CD4-positive, CD25-positive, alpha-beta regulatory T cell (primary cell): ENCODE results near the gene TC2N. TPM values are rescaled to one million over a fixed set of nuclear protein-coding genes. Genes with fewer than 3 reads are reported as not detected.

Experiments used
- ATAC-seq, 2 donors: fragments of 150-1000 bp; cut with Tn5 transposase; one replicate each; pipeline ENCODE4 v1.10.0; 2021; ENCODE audit warnings: low read depth in 2 of 2, moderate number of reproducible peaks in 2 of 2, moderate library complexity in 1 of 2
- DNase-seq, 3 donors: peaks; one replicate each; pipeline versions ENCODE4 v3.0.0 to v3.0.0-alpha.2; 2012 to 2022; ENCODE audit warnings: mixed read lengths in 1 of 3
- H3K27ac ChIP-seq: one replicate; pipeline ENCODE4 v1.7.0; 2013; ENCODE audit warnings: mild to moderate bottlenecking, low read length; ENCODE audit not compliant: insufficient read depth, poor library complexity, severe bottlenecking
- H3K27me3 ChIP-seq: one replicate; pipeline ENCODE4 v1.7.0; 2013; ENCODE audit warnings: low read length; ENCODE audit not compliant: control insufficient read depth, insufficient read depth
- H3K36me3 ChIP-seq: one replicate; pipeline ENCODE4 v1.7.0; 2013; ENCODE audit warnings: mild to moderate bottlenecking, low read length, moderate library complexity; ENCODE audit not compliant: control insufficient read depth, insufficient read depth
- H3K4me1 ChIP-seq: 2 replicates; pipeline ENCODE4 v1.7.0; 2013; ENCODE audit warnings: mild to moderate bottlenecking, low read length; ENCODE audit not compliant: insufficient read depth, control insufficient read depth, poor library complexity, severe bottlenecking
- H3K4me3 ChIP-seq: one replicate; pipeline ENCODE4 v1.7.0; 2013; ENCODE audit warnings: low read depth, mild to moderate bottlenecking, low read length, moderate library complexity
- H3K9me3 ChIP-seq, 2 experiments: 1 replicate in 1 of 2; 2 replicates in 1 of 2; pipeline ENCODE4 v1.7.0; 2013; ENCODE audit warnings: low read length in 2 of 2, mild to moderate bottlenecking in 1 of 2, moderate library complexity in 1 of 2; ENCODE audit not compliant: control insufficient read depth in 2 of 2
- H3K27ac Mint-ChIP-seq, 3 donors: one replicate each; pipeline ENCODE4 v1.8.0; 2020 to 2022; ENCODE audit warnings: mild to moderate bottlenecking in 3 of 3, mixed read lengths in 3 of 3, moderate library complexity in 2 of 3
- H3K27me3 Mint-ChIP-seq: one replicate; pipeline ENCODE4 v1.8.0; 2022; ENCODE audit warnings: mild to moderate bottlenecking, mixed read lengths
- H3K36me3 Mint-ChIP-seq: one replicate; pipeline ENCODE4 v1.8.0; 2020; ENCODE audit warnings: mixed read lengths
- H3K4me1 Mint-ChIP-seq, 4 donors: one replicate each; pipeline ENCODE4 v1.8.0; 2020 to 2022; ENCODE audit warnings: mixed read lengths in 4 of 4, mild to moderate bottlenecking in 1 of 4
- H3K4me3 Mint-ChIP-seq, 4 donors: one replicate each; pipeline ENCODE4 v1.8.0; 2020 to 2022; ENCODE audit warnings: mild to moderate bottlenecking in 4 of 4, mixed read lengths in 4 of 4, moderate library complexity in 3 of 4
- H3K9me3 Mint-ChIP-seq, 7 donors: one replicate each; pipeline ENCODE4 v1.8.0; 2020 to 2022; ENCODE audit warnings: mixed read lengths in 7 of 7, mild to moderate bottlenecking in 3 of 7, moderate library complexity in 2 of 7
- polyA plus RNA-seq, 4 donors: library from polyadenylated mRNA; unstranded; fragments of 300-500 nt; fragmentation: Illumina TruSeq; gene quantifications; one replicate each; pipeline ENCODE4 v1.2.3, GENCODE V29; 2021
- total RNA-seq: library from RNA; stranded (reverse); gene quantifications from one replicate; pipeline ENCODE4 v1.2.3, GENCODE V29; 2022

TC2N gene
- total and polyA plus RNA-seq, 5 donors from 2014 or later = 68.8 to 138 (median 98.5) TPM

DNA sequence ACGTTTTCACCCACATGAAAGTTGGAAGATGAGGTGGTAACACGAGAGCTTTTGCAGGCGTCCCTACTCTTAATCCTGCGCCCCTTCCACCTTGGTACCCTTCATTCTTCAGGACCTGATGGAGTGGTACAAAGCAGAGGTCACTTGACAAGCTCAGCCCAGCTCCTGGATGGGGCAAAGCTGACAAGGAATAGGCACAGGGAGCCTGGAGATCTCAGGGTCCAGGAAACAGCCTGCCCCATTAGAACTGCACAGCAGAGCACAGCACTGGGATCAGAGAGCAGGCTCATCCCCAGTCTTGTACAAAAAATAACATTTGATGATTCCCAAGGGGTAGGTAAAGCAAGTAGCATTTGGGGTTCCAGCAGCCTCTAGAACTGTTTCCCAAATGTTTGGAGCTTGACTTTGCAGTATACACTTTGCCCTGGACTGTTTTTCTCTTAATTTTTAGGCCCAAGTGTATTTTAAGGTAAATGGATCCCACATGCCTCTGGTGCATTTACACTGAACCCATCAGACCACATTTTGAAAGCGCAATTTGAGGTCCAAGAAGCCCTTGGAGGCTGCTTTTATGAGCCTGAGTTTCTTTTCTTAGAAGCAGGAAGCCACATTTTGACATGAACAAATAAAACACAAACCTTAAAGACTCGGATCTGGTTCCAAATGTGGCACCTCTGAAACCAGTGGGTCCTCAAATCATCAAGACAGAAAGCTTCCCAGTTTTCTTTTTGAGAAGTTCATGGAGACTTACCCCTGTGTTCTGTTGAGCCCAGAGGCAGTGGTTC lies 633 bp downstream of the TC2N start:
- Mint-ChIP-seq H3K9me3 (no peaks in the 10 kb centered on the region), H3K27ac (peak overlapping the region; percentile 97 to 100 (median 98)), H3K4me1 (peaks cover 24 to 93% (median 64%) of the 10 kb centered on the region in 4 donors), H3K27me3 (no peaks in the 10 kb centered on the region), H3K36me3 (peaks cover 25% of the 10 kb centered on the region), H3K4me3 (peak overlapping the region; percentile 88 to 94 (median 94))
- H3K27me3 ChIP-seq = no peaks in the 10 kb centered on the region
- H3K4me1 ChIP-seq = peaks cover 92% of the 10 kb centered on the region
- H3K4me3 ChIP-seq = peak overlapping the region; percentile 91
- no peaks in the 10 kb centered on the region for H3K9me3 ChIP-seq
- H3K36me3 ChIP-seq = peaks cover 4% of the 10 kb centered on the region
- peak overlapping the region; percentile 92 for H3K27ac ChIP-seq
- ATAC-seq (no peak), DNase-seq (peak in 1 of 3 donors; percentile 66)

DNA sequence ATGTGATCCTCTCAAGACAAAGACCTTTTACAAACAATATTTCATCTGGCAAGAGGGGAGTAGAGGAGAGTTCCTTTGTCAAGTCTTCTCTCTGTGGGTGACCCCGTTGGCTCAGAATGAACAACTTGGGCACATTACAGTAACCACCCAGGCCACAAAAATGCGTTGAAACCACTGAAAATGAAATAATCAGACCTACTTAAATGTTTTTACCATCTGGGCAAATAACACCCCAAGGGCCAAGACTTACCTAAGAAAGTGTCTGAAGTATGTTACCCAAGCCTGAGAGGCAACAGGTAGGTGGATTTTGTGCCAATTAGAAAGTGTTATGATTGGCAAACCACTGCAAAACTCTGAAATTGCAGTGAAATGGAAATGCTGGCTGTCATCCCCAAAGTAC lies 1.3 kb downstream of the TC2N start:
- DNase-seq (peak in 1 of 3 donors; percentile 52), ATAC-seq (no peak)
- H3K27ac ChIP-seq = peak overlapping the region; percentile 92
- Mint-ChIP-seq H3K4me1 (peaks cover 27 to 92% (median 67%) of the 10 kb centered on the region in 4 donors), H3K36me3 (peaks cover 29% of the 10 kb centered on the region), H3K4me3 (peak overlapping the region; percentile 88 to 94 (median 94)), H3K27me3 (no peaks in the 10 kb centered on the region), H3K9me3 (no peaks in the 10 kb centered on the region), H3K27ac (peak overlapping the region; percentile 97 to 100 (median 98))
- H3K4me3 ChIP-seq = peak overlapping the region; percentile 91
- H3K4me1 ChIP-seq = peaks cover 92% of the 10 kb centered on the region
- no peaks in the 10 kb centered on the region for H3K27me3 ChIP-seq
- peaks cover 4% of the 10 kb centered on the region for H3K36me3 ChIP-seq
- H3K9me3 ChIP-seq = no peaks in the 10 kb centered on the region

DNA sequence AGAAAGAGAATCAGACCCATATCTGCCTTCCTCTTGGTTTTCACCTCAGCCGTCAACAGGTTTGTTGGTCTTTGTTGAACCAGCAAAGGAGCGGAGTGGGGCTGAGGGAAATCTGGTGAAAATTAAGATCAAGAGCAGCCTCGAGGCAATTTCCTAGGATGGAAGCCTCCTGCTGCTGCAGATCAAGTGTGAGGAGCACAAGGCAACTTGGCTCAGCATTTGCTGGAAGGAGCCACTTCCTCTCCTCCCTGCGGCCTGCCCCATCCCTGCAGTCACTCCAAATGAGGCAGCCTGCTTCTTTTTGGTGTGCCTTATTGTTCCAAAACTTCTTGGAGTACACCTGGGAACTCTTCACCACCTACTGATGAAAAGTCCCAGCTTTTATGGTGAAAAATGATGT lies 4.9 kb downstream of the TC2N start:
- peaks cover 23 to 89% (median 70%) of the 10 kb centered on the region in 4 donors for H3K4me1 Mint-ChIP-seq
- Histone ChIP-seq H3K27ac (peak overlapping the region; percentile 52), H3K36me3 (peaks cover 4% of the 10 kb centered on the region), H3K27me3 (no peaks in the 10 kb centered on the region), H3K9me3 (no peaks in the 10 kb centered on the region), H3K4me3 (peak overlapping the region; percentile 9), H3K4me1 (peaks cover 82% of the 10 kb centered on the region)
- no peaks in the 10 kb centered on the region for H3K9me3 Mint-ChIP-seq
- peak overlapping the region in 3 of 4 donors; percentile 40 to 68 (median 40) for H3K4me3 Mint-ChIP-seq
- no peaks in the 10 kb centered on the region for H3K27me3 Mint-ChIP-seq
- DNase-seq (no peak), ATAC-seq (no peak)
- peak overlapping the region; percentile 80 to 89 (median 83) for H3K27ac Mint-ChIP-seq
- peaks cover 44% of the 10 kb centered on the region for H3K36me3 Mint-ChIP-seq

DNA sequence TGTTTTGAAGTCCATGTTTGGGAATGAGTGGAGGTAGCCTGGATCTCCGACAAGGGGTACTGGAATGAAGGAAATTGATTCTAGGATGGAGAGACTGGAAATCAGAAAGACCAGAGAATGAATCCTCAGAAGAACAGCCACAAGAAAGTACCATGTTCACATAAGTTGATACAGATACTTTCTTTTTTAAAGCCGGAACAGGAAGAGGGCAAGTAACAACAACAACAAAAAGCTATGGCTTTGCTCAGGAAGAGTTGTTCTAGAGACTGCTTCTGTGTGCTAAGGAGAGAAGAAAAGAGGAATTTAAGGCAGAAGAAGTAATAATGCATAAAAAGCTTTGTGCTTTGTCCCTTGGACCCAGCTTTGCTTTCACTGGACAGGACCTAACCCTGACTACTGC lies 6.2 kb downstream of the TC2N start:
- Mint-ChIP-seq H3K4me3 (peak overlapping the region; percentile 66 to 89 (median 78)), H3K9me3 (no peaks in the 10 kb centered on the region), H3K4me1 (peaks cover 20 to 83% (median 61%) of the 10 kb centered on the region in 4 donors), H3K27ac (peak overlapping the region; percentile 89 to 100 (median 96)), H3K36me3 (peaks cover 45% of the 10 kb centered on the region), H3K27me3 (no peaks in the 10 kb centered on the region)
- peak overlapping the region; percentile 67 for H3K4me3 ChIP-seq
- ATAC-seq (peak; percentile 38 to 64), DNase-seq (peak in 2 of 3 donors; percentile 23 to 59)
- peak overlapping the region; percentile 68 for H3K27ac ChIP-seq
- H3K36me3 ChIP-seq = peaks cover 7% of the 10 kb centered on the region
- no peaks in the 10 kb centered on the region for H3K27me3 ChIP-seq
- peaks cover 72% of the 10 kb centered on the region for H3K4me1 ChIP-seq
- no peaks in the 10 kb centered on the region for H3K9me3 ChIP-seq

DNA sequence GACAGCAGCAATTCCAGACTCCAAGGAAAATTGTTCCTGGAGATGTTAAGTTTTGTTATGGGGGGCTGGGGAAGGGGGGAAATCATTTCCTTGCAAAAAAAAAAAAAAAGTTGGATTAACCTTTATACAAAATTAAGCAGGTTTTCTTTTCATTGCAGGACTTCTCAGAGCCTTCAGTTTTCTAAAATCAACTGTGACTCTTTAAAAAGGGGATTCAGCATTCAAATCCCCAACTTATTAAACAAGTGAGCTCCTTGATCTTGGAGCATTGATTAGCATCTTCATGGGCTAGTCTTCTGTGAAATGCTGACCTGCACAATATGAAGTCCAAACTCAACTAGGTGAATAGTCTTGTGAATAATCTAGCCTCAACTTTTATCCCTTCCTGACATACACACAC lies 7.1 kb downstream of the TC2N start:
- Histone ChIP-seq H3K27ac (peak overlapping the region; percentile 68), H3K4me3 (peak overlapping the region; percentile 67), H3K27me3 (no peaks in the 10 kb centered on the region), H3K9me3 (no peaks in the 10 kb centered on the region), H3K4me1 (peaks cover 66% of the 10 kb centered on the region), H3K36me3 (peaks cover 11% of the 10 kb centered on the region)
- Mint-ChIP-seq H3K4me3 (no peak overlapping the region), H3K9me3 (no peaks in the 10 kb centered on the region), H3K4me1 (peaks cover 22 to 89% (median 66%) of the 10 kb centered on the region in 4 donors), H3K36me3 (peaks cover 50% of the 10 kb centered on the region), H3K27ac (peak overlapping the region in 2 of 3 donors; percentile 40 to 94), H3K27me3 (no peaks in the 10 kb centered on the region)
- ATAC-seq (no peak), DNase-seq (no peak)

DNA sequence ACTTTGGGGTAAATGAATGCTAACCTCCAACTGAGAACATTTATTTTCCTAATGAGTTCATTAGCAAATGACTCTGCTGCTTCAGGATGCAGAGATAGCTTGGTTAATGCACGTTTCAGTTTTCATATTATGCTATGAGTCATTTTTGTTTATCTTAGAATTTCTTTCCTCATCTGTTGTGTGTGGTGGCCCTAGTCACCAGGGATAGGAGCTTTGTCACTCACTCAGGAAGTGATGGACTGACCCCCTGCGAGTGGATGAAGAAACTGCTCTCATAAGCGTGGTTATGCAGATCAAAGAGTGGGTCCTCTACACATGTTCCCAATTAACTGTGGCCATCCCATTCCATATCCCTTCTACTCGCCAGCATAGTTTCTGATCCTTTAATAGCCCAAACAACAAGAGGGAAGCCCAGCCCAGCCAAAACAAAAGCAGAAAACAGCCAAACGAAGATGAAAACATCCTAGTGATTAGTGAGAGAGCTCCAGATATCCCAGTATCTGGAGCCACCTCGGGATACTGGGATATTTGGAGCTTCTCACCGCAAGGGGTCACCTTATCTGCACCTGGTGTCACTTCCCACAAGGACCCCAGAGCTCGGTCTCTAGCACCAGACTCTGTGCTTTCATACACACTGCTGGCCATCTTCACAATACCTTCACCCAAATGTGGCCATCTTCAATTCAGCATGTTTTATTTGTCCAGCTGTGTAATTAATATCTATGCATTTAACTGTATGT lies 8.6 kb downstream of the TC2N start:
- H3K9me3 Mint-ChIP-seq = no peaks in the 10 kb centered on the region
- H3K27ac ChIP-seq = no peak overlapping the region

DNA sequence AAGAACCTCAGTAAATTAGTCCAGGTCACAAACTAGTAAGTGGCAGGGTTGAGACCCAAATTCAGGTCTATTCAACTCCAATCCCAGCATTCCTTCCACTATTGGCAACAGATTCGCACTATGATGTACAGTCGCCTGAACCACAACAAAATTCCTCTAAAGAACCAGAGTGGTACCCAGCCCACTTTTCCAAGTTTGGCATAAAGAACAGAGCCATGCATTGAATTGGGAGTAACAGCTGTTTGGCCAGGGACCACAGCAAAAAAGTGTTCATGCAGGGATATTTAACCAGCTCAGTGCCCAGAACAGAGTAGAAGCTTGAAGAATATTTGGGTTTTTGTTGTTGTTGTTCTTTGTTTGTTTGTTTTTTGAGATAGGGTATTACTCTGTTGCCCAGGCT lies 9.7 kb downstream of the TC2N start:
- no peak for DNase-seq
- Mint-ChIP-seq H3K4me3 (no peak overlapping the region), H3K27ac (peak overlapping the region in 1 of 3 donors; percentile 20), H3K36me3 (peaks cover 49% of the 10 kb centered on the region), H3K27me3 (no peaks in the 10 kb centered on the region), H3K9me3 (no peaks in the 10 kb centered on the region), H3K4me1 (peaks cover 18 to 83% (median 58%) of the 10 kb centered on the region in 4 donors)
- no peak for ATAC-seq
- H3K36me3 ChIP-seq = peaks cover 18% of the 10 kb centered on the region
- no peak overlapping the region for H3K27ac ChIP-seq
- H3K4me3 ChIP-seq = no peak overlapping the region
- H3K27me3 ChIP-seq = no peaks in the 10 kb centered on the region
- H3K9me3 ChIP-seq = no peaks in the 10 kb centered on the region
- H3K4me1 ChIP-seq = peaks cover 52% of the 10 kb centered on the region

More for the DNA sequence above, 8.6 kb downstream of the TC2N start:
- peaks cover 23 to 86% (median 62%) of the 10 kb centered on the region in 4 donors for H3K4me1 Mint-ChIP-seq
- Histone ChIP-seq H3K4me1 (peaks cover 59% of the 10 kb centered on the region), H3K4me3 (no peak overlapping the region), H3K9me3 (no peaks in the 10 kb centered on the region), H3K27me3 (no peaks in the 10 kb centered on the region), H3K36me3 (peaks cover 14% of the 10 kb centered on the region)
- H3K27me3 Mint-ChIP-seq = no peaks in the 10 kb centered on the region
- DNase-seq (no peak), ATAC-seq (peak in 1 of 2 donors; percentile 51)
- H3K36me3 Mint-ChIP-seq = peaks cover 53% of the 10 kb centered on the region
- peak overlapping the region; percentile 1 to 32 (median 28) for H3K27ac Mint-ChIP-seq
- peak overlapping the region; percentile 5 to 54 (median 27) for H3K4me3 Mint-ChIP-seq
